HG02852 (cell line): ENCODE measurements around the gene MEF2D.
A peak's percentile ranks its signal among the peaks of the same experiment; 100 is the strongest.

Experiments used
- ATAC-seq: cut with Tn5 transposase; IDR thresholded peaks from one replicate; pipeline ENCODE4 v1.9.1; 2021; ENCODE audit warnings: mild to moderate bottlenecking, moderate library complexity; ENCODE audit not compliant: unreplicated experiment

MEF2D gene

GRCh38 chr1:156502391-156502893 is 1.9 kb upstream of the MEF2D start:
- no peak for ATAC-seq

DNA sequence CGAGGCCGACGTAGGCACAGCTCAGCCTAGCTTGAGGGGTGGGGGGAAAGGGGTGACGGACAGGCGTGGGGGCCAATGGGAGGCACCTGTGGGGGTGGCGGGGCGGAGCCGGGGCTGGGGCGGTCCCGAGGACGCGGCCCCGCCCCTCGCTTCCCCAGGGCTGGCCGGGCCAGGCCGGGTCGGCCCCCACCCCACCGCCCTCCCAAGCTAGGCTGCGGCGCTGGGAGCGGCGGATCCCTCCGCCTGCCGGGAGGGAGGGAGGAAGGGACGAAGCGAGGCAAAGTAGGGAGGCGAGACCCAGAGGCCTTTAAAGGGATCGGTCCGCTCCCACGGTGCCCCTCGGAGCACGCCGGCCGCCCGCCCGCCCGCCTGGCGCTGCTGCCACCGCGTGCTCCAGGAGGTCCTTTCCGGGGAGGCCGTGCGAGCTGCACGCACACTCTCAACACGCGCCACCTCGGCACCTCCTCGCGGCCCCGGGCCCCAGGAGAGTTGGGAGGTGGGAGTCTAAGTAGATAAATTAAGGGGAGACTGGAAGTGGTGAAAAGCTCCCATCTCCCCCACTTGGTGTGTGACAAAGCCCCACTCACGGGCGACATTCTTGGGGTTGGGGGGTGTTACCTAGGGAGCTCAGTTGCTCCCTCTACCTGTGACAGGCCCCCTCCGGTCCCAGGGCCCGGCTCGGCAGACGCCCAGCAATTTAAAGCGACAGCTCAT is 375 bp upstream of the MEF2D start:
- ATAC-seq, result peak; percentile 55

DNA sequence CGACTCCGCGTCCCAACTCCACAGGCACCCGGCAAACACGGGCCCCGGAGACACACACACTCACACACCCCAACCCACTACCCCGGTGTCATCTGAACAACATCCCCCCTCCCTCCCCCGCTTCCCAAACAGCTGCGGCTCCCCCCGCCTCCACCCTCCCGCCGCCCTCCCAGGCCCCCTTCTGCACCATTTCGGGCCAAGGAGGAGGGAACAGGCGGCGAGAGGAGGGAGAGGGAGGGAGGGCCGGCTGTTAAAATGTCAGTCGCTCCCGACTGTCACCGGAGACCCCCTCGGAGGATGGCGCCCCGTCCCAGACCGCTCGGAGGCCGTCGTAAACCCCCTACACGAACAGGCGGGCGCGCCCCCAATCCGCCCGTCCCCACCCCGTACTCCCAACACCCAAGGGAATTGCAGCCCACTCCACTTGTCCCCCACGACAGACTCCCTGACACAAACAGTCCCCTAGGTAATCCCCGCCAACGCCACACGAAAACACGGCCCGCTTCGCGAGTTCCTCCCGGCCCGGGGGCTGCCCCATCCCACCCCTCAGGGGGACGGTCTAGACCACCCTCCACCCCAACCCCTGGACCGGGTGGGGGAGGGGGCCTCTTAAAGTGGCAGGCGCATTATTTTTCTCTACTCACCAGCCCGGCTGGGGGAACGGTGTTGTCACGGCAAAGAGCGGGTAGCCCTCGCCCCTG is 583 bp downstream of the MEF2D start:
- ATAC-seq, result peak; percentile 3

DNA sequence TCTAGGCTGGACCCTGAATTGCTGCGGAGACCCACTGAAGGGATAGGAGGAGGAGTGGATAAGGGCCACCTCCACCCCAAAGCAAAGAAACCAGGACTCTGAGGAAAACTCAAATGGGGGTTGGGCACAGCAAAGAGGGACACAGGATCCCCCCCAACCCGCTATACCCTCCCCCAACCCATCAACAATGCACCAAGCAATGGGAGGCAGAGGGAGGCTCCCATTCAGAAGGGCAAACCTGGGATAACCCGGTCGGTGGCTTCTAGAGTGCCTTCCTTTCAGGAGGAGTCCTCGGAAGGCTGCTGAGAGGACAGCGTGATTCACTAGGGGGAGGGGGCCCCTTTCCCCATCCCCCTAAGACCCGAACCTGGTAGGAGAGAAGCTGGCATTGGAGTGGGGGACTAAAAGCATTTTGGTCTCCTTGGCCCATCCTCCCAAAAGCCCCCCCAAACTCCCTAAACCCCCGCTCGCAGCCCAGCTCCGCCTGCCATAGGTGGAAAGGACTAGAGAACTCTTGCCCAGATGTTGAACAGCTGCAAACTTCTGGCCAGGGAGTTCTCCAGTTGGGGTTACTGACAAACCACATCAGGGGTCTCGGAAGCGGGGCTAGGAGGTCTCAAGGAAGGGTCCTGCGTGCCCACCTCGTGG is 1.3 kb downstream of the MEF2D start:
- ATAC-seq, result no peak

GRCh38 chr1:156498432-156499193 is 2.0 kb downstream of the MEF2D start:
- no peak for ATAC-seq

DNA sequence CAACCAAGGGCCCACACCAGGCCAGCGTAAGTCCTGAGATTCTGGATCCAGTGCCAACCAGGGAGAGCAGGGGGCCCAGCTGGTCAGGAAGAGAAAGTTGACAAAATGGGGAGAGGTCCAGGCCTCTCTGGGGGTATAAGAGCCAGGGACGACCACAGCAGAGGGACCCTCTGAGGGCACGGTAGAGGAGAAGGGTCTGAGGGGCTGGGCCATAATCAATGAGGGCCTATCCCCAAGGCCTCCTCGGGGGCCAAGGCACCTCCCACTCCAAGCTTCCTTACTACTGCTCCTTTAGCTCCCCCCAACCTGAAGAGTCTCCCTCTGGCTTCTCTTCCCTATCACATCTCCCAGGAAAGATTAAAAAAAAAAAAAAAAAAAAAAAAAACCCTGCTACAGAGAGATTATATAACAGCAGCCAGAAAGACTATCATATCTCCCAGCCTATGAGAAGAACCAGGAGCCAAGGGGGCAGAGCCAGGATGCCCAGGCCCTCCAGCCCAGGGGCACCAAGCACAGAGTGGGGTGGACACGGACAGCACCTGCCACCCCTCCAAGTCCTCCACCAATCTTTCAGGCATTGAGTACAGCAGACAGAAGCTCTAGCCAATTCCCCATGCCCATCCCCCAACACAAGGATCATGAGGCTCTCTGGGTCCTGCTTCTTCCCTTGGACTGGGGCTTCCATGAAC is 2.7 kb downstream of the MEF2D start:
- ATAC-seq, result no peak

DNA sequence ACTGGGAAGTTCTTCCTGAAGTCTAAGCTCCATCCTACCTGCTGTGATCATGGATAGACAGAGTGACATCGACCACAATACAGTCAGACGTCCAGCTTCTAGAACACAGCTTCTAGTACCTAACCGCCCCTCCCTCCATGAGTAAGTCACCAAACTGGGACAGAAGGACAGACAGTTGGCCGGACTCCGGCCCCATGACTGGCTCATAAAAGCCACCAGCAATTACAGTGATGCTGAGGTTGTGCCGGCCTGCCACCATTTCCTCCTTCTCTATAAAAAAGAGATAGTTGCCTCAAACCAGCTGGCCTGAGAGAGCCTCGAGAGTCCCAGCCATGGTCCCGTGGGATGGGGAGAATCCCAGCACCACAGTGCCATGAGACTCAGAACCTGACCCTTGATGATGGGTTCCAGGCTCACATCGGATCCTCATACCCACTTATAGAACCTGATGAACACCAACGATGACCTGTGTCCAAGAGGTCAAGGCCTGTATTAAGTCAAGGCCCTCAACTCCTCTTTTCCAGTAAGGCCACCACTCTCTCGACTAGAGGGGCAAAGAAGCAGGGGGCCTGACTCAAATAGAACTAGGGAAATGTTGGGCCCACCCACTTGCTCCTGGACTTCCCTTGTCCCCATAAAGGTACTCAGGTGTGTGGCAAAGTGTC is 3.4 kb downstream of the MEF2D start:
- no peak for ATAC-seq

GRCh38 chr1:156496211-156496761 is 4.3 kb downstream of the MEF2D start:
- no peak for ATAC-seq

- no peak for ATAC-seq
Measured at GRCh38 chr1:156495401-156496140, 5.0 kb downstream of the MEF2D start.

DNA sequence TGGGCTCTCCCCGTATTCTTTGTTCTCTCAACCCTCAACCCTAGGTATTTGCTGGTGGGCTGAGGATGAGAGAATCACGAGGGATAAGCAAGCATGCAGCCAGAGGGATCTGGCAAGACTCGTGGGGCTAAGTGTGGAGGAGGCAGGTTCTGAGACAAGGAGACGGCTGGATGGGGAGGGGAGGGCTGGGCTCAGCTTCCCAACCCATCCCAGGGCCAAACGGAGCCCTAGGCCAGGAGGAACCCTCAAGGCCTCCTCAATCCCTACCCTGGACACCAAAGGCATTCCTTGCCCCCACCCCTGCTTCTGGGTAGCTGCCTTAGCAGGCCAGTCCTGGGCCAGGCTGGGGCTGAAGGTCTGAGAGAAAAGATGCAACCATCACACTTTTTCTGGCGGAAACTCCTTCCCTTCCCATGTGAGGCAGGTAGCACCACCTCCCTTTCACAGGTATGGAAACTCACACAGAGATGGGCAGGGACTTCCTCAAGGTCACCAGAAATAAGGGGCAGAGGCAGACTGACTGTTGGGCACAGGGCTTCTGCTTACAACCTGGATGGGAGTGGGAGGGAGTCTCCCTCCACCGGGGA is 6.2 kb downstream of the MEF2D start:
- ATAC-seq, result no peak

GRCh38 chr1:156493742-156494141 is 6.8 kb downstream of the MEF2D start:
- ATAC-seq, result no peak

DNA sequence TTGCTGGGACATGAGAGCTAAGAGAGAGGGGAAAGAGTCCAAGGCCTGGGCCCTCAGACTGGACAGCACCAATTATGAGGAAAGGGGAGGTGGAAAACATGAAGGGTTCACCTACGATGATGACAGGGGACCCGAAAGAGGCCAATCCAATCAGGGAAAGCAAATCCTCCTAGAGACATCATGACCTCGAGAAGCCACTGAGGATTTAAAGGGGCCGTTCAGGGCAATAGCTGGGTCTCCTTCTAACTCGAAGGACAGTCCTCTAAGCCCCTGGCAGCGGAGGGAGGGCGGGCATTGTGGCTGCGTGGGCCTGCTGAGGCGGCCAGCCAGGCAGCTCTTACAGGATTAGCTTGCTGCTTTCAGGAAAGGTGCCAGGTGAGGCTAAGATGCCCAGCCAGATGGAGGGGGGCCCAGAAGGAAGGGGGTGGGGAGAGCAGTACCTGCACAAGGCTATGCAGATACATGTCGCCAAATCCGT is 7.4 kb downstream of the MEF2D start:
- no peak for ATAC-seq

DNA sequence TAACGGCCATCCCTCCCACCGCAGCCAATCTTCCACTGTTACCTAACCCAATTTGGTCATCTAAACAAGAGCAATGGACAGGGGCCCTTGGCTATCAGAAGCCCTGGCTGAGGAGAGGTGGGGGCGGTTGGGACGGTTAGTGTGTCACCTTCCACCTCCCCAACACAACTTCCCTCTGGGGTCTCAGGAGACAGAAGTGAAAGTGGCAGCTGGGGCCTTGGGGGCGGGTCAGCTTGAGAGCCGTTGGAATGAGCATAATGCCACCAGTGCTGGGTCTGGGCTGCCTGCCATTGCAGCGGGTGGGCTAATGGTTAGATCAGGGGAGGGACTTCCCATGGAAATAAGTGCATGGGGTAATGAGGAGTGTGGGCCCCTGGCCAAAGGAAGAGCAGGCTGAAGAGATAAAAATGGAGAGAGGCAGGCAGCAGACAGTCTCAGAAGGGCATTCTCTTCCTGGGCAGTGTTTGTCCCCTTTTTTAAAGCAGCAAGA is 7.9 kb downstream of the MEF2D start:
- ATAC-seq, result no peak

GRCh38 chr1:156492013-156492590 is 8.5 kb downstream of the MEF2D start:
- ATAC-seq, result no peak

- no peak for ATAC-seq
Measured at GRCh38 chr1:156491151-156491949, 9.2 kb downstream of the MEF2D start.

DNA sequence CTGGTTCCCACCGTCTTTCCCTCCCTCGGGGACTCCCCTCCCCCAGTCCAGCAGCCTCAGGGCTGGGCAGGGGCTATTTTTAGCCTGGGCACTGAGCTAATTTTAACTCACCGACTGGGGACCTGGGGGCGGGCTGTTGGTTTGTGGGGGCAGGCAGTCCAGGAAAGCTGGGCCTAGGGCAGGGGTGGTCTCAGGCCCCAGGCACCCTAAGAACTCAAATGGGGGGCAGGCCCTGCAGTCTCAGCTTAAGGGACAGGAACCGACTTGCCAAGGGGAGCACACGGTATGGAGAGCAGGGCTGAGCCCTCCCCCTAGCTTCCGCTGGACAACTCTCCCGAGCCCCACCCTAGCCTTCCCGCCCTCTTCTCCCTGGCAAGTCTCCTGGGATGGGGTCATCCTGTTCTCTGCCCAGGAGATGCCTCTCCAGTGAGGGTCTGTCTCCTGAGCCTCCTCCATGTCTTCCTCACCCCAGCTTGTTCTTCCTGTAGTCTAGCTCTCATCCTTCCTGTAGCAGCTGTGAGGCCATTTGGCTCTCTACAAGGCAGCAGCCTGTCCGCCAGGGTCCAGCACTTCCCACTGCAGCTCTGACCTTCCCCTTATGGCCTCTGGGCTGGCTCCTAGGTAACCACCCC is 10.1 kb downstream of the MEF2D start:
- ATAC-seq, result no peak

DNA sequence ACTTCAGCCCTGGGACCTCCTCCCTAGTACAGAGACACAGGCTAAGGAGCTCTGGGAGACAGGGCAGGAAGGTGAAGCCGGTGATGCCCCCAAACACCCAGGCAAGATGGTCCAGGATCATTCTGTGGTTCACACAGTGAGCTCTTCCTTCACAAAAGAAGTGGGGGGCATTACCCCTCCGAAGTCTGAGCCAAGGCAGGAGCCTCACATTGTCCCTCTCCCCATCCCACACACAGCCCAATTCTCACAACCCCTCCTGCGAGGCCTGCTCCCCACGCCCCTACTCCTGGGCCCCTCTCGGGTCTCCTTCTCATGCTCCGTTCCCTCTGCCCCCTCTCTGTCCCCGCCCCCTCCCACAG is 10.7 kb downstream of the MEF2D start:
- ATAC-seq, result no peak
